Measurements from ENCODE around the gene TMOD1.
"Not testable (repeated sequence)": the region's sequence is repeated elsewhere in the genome, so short reads cannot be mapped to it uniquely, and the experiment has no call there.

The TMOD1 gene

DNA sequence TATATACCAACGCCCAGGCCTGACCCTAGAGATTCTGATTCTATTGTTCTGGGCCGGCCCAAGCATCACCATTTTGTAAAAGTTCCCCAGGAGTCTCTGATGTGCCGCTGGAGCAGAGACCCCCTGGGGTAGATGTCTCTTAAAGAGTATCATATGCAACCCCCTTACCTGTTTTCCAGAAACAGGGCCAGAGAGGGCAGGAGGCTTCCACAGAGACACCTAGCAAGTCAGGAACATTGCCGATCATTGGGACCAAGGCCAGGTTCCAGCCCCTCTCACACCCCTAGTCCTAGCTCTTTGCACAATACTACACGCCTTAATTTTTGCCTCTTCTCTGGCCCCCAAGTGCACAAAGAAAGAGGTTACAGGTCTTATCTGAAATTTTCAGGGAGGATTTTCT, 63.8 kb downstream of the TMOD1 start:
- DNase-seq (ENCODE audit: low spot score): no peak

DNA sequence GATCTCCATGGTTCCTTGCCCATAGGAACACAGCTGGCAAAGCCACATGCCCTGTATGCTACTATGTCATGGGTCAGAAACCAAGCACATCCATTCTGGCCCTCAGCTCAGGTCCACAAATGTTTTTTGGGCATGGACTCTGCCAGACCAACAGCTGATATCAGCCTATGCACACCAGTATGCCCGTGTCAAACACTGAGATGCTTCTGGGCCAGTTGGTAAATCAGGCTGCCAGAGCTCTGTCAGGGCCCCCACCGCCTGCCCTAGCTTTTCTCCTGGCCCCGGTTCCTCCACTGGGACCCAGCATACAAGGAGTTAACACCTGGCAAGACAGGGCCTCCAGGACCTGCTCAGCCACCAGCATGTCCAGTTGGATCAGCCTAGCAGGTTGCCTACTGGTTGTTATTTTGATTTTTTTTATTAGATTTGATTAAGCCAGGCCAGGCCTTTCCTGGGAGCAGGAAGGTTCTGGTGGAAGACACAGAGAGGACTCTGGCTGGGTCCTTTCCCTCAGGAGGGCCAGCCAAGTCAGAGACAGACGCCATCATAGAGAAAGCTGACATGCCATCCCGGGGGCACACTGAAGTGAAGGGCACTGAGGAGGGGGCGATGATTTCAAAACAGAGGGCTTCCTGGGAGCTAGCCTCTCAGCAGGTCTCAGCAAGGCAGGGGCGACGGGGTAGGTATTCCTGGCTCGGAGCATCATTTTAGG, 65.9 kb downstream of the TMOD1 start:
- DNase-seq (ENCODE audit: low spot score): no peak

DNA sequence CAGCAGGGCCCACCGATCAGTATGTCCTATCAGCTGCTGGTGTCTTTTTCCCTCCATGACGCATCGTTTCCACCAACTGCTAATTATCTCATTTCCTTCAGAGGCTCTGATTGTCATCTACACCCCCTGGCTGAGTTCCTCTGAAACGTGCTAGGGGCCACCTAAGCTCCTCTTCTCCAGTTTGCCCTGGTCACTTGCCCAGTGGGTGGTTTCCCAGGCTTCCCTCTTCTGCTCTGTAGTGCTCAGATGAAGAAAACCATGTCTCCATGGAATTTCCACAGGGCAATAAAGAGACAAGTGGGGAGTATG, 66.4 kb downstream of the TMOD1 start:
- DNase-seq (ENCODE audit: low spot score): no peak

DNA sequence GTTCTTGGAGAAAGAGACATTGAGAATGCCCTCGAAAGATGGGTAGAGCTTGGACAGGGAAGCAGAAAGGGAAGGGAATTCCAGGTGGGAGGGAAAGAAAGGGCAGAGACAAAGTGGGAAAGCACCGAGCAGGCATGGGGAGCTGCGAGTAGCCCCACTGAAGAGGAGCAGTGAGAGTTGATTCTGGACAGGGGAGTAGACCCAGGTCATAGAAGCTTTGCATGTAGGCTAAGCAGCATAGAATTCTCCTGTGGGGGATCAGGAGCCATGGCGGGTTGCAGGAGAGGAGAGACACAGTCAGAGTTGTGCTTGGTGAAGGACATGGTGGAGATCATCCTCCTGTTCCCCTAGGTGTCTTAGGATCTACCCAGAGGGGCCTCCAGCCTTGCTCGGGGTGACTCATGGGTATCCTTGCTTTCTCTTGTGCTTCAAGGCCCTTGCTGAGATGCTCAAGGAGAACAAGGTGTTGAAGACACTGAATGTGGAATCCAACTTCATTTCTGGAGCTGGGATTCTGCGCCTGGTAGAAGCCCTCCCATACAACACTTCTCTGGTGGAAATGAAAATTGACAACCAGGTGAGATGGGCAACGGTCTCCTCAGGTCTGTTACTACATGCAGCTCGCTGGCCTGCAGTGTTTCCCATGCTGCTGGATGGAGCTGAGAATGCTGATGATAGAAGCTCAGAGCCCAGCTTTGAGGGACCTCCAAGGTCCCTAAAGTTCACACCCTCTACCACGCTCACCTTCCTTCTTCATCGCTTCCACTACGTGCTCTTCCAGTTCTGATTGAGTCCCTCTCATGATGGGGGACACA, 67.2 kb downstream of the TMOD1 start:
- no peak for DNase-seq (ENCODE audit: low spot score)

DNA sequence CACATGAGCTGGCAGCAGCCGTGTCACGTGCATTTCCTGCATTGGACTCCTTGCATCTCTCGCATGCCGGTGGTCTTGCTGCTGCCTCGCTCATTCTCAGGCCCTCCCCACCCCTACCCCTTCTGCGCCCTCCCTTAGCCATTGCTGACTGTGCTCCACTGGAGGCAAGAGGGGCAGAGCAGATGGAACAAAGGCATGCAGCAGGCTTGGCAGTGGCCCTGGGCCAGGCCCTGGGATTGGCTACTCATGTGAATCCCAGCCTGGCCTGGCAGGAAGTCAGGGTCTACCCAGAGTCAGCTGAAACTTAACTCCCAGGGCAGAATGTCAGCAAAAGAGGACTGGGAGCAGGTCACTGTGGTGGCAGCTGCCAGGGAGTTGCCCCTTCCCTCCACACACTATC, 69.4 kb downstream of the TMOD1 start:
- no peak for DNase-seq (ENCODE audit: low spot score)

DNA sequence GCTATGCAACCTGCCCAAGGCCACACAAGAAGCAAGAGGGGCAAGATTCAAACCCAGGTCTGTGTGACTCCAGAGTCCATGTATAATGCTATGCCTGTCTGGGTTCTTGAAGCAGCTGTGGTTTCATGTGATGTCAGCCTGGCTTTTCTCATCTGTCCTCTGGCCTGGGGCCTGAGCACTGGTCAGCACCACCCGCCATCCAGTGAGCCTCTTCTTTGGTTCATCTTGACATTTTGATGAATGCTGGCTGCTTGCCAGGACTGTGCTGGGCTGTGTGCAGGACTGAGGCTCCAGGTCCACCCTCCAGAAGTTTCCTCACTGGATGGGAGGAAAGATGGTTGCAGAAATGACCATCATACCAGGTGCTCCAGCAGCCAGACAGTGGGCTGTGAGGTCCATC, 70.2 kb downstream of the TMOD1 start:
- no peak for DNase-seq (ENCODE audit: low spot score)

DNA sequence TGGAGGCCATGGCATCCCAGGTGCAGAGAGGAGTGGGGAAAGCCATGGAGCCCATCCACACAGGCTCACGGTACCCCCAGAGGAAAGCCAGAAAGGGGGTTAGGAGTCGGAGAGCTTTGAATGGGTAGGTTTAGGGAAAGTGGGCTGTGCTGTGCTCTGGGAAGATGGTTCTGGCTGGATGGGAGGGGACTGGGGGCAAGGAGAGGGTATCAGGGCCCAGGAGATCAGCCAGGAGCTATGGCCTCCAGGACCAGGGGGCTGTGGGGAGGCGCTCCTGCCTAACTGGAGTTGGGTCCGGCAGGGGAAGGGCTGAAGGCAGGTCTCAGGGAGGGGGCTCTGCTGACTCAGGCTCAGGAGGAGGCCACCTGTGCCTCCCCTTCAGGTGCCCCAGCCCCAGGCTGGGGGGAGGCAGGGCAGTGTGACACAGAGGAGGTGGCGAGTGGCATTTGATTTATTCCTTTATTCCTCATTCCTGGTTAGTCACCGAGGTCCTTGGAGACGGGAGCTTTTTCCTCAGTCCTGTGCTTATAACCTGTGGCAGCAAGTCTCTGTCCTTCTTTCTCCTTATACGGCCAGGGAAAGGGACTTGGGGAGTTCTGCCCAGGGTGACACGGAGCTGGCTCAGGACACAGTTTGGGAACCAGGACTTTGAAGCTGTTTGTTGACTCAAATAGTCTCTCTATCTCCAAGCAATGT, 70.9 kb downstream of the TMOD1 start:
- DNase-seq (ENCODE audit: low spot score): no peak

DNA sequence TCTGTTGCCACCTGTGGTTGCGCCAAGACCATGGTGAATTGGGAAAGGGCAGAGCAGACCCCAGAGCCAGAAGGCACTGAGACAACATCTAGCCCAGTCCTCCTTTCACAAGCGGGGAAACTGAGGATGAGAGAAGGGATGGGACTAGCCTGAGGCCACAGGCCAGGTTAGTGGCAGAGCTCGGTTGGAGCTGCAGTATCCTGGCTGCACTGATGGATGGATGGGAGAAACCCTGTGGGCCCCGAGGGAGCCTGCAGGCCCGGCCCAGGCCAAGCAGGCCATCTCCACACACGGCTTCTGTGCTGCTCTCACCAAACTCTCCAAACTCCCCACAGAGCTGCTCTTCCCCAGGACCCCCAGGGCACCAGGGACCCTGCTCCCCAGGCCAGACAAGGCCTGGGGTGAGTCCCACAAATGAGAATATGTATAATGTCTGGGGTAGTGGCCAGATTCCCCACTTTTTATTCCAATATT, 71.5 kb downstream of the TMOD1 start:
- DNase-seq (ENCODE audit: low spot score): no peak

DNA sequence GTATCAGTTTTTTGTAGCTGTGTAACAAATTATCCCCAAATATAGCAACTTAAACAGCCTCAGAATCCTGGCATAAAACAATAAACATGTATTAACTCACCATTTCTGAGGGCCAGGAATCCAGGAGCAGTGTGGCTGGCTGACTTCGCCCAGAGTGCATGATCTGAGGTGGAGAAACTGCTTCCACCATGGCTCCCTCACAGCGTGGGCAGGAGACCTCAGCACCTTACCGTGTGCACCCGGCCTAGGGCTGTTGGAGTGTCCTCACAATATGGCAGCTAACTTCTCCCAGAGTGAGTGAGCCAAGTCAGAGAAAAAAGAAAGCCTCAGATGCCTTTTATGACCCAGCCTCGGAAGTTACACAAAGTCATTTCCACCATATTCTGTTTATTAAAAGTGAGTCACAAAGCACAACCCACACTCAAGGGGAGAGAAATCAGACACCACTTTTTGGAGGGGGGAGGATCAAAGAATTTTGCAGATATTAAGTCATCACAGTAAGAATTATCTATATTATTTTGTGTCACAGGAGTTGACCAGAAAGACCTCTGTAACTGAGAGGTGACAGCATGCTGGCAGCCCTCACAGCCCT, 72.1 kb downstream of the TMOD1 start:
- DNase-seq (ENCODE audit: low spot score): no peak

DNA sequence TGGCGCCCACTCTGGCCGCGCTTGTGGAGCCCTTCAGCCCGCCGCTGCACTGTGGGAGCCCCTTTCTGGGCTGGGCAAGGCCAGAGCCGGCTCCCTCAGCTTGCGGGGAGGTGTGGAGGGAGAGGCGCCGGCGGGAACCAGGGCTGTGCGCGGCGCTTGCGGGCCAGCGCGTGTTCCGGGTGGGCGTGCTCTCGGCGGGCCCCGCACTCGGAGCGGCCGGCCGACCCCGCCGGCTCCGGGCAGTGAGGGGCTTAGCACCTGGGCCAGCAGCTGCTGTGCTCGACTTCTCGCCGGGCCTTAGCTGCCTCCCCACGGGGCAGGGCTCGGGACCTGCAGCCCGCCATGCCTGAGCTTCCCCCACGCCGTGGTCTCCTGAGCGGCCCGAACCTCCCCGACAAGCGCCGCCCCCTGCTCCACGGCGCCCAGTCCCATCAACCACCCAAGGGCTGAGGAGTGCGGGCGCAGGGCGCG, 72.7 kb downstream of the TMOD1 start:
- DNase-seq (ENCODE audit: low spot score): not testable (repeated sequence)

DNA sequence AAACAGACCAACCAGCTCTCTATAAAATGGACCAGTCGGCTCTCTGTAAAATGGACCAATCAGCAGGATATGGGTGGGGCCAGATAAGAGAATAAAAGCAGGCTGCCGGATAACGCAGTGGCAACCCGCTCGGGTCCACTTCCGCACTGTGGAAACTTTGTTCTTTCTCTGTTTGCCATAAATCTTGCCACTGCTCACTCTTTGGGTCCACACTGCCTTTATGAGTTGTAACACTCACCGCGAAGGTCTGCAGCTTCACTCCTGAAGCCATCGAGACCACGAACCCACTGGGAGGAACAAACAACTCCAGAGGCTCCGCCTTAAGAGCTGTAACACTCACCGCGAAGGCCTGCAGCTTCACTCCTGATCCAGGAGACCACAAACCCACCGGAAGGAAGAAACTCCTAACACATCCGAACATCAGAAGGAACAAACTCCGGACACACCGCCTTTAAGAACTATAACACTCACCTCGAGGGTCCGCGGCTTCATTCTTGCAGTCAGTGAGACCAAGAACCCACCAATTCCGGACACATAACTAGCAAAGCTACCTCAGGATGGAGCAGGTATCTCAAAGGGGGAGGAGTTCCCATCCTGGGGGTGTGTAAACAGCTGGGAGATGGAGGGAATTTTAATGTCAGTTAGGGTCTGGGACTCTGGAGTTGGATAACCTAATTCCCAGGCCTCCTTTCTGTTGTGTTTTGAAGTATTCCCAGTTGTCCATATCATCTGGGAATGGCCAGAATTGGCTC, 73.6 kb downstream of the TMOD1 start:
- DNase-seq (ENCODE audit: low spot score): not testable (repeated sequence)

DNA sequence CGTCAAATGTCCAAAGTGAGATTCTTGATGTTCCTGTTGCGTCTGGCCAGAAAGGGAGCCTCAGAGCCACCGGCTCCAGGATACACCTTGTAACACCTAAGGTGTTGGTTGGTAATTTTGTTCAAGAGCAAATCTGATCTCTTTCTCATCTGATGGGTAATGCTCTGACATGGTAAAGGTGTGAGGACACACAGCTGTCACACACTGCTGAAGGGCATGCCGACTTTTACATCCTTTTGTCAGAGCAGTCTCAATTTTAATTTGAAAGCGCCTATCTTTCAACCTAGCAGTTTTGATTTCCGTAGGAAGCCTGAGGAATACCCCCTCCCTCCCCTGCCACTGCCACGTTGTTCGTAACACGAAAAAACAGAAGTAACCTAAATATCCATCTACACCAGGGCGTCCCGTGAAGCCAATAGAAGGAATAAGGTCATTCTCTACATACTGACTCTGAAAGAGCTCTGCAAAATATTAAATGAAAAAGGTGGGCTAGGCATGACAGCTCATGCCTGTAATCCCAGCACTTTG, 74.3 kb downstream of the TMOD1 start:
- DNase-seq (ENCODE audit: low spot score): no peak

DNA sequence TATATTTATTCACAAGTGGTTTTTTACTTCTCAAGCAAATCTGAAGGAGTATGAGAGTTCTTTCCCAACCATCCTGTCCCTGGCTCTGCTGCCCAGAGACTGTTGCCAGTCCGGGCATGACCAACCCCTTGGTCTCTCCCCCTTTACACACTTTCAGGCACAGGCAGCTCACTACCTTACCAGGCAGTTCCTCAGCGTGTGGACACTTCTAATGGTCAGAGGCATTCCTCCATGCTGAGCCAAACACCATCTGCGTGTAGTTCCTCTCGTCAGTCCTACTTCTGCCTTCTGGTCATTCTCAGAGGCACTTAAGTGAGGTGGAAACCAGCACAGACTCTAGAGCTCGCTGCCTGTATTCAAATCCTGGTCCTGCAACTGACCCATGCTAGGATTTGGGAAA, 75.6 kb downstream of the TMOD1 start:
- no peak for DNase-seq (ENCODE audit: low spot score)

DNA sequence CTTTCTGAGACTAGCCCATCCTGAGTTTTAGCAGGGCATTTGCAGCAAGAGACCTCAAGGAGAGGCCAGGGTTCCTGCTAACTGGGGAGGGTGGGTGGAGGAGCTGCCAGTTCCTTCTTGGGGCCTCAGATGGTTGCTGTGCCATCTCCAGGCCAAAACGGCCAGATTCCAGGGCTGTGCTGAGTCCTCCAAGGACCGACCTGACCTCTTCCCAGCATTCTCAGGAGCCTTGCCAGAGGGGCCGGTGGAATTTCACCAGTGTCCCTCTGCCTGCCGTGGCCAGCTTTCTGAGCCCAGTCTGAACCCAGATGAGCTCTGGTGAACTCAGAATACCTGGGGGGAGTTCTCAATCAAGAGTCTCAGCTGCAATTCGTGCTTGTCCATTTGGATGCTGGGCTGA, 77.4 kb downstream of the TMOD1 start:
- DNase-seq (ENCODE audit: low spot score): no peak

DNA sequence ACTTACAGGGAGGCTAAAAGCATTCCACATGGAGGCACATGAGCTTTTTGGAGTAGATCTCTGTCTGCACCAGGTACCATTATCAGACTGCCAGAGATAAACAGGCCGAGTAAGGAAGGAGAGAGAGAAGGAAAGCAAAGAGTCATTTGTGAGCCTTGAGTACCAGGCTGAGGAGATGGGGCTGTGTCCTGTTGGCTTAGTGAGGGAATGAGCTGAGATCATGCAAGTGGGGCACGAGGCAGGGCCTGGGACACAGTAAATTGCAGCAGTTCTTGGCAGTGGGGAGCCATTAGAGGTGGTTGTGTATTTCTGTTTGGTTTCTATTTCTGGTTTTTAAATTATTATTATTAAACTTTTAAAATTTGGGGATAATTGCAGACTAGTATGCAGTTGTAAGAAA, 78.4 kb downstream of the TMOD1 start:
- no peak for DNase-seq (ENCODE audit: low spot score)

DNA sequence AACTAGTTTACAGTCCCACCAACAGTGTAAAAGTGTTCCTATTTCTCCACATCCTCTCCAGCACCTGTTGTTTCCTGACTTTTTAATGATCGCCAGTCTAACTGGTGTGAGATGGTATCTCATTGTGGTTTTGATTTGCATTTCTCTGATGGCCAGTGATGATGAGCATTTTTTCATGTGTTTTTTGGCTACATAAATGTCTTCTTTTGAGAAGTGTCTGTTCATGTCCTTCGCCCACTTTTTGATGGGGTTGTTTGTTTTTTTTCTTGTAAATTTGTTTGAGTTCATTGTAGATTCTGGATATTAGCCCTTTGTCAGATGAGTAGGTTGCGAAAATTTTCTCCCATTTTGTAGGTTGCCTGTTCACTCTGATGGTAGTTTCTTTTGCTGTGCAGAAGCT, 80.1 kb downstream of the TMOD1 start:
- not testable (repeated sequence) for DNase-seq (ENCODE audit: low spot score)

DNA sequence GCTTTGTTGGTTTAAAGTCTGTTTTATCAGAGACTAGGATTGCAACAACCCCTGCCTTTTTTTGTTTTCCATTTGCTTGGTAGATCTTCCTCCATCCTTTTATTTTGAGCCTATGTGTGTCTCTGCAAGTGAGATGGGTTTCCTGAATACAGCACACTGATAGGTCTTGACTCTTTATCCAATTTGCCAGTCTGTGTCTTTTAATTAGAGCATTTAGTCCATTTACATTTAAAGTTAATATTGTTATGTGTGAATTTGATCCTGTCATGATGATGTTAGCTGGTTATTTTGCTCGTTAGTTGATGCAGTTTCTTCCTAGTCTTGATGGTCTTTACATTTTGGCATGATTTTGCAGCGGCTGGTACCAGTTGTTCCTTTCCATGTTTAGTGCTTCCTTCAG, 83.3 kb downstream of the TMOD1 start:
- DNase-seq (ENCODE audit: low spot score): not testable (repeated sequence)

DNA sequence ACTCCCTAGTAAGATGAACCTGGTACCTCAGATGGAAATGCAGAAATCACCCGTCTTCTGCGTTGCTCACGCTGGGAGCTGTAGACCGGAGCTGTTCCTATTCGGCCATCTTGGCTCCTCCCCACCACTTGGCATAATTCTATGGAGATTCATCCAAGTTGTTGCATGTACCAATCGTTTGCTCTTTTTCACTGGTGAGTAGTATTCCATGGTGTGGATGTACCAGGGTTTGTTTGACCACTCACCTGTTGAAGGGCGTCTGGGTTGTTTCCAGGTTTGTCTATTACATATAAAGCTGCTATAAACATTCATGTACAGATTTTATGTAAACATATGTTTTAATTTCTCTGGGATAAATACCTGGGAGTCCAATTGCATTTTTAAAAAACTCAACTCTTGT, 85.4 kb downstream of the TMOD1 start:
- DNase-seq (ENCODE audit: low spot score): not testable (repeated sequence)

DNA sequence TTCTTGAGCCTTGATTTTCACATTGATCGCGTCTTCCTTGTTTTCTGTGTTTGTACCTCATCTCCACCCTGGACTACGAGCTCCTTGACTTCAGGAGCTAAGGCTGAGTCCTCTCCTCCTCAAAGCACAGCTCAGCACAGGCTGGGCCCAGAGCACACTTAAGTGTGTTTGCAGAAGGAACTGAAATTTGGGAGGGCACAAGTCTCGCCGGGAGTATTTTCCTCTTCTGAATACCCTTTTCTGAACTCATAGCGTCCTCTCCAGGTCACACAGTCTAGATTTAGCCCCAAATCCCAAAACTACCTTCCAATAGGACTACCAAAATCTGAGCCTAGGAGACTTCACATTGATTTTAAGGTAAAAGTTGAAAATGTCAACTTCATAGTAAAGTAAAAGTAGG, 90.1 kb downstream of the TMOD1 start:
- DNase-seq (ENCODE audit: low spot score): no peak

DNA sequence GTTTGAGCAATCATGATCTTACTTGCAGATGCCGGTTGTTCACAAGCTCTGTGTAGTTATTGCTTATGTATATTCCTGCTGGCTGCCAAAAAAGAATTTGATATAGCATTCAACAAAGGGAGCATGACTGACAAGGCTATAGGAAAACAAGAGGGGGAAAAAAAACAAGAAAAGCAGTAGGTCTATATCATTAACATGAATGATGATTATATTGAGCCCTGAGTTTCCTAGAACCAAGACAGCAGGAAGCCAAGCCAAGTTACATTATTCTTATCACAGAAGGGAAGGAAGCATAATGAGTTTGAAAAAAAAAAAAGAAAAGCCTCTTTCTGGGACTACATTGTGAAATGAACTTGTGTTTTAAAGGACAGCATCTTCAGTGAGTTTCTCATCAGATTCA, 90.7 kb downstream of the TMOD1 start:
- DNase-seq (ENCODE audit: low spot score): no peak

DNA sequence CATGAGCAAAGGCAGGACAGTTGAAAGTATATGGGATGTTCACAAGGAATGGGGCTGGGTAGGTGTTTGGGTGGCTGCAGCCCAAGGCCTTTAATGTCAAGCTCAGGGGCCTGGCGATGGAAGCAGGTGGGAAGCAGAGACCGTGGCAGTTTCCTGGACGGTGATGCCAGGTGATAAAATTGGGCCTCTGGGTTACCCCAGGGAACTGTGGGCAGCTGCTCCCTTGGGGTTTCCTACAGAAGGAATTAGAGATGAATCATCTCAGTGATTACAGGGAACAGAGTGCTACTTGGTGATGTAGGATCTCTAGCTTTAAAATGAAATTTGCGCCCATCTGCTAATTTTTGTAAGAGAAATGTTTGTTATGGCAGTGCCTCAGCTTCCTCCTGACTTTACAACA, 92.5 kb downstream of the TMOD1 start:
- DNase-seq (ENCODE audit: low spot score): peak; percentile 32
